Prostate gland (tissue), 2 donors: ENCODE data around the gene TMEM69.

Experiments used
- CTCF ChIP-seq, 4 experiments: fragments of 200-600 bp in 2 of 4; fragments of 450-650 bp in 2 of 4; sonication (generic) in 2 of 4; IDR thresholded peaks; 1 replicate in 3 of 4; 2 replicates in 1 of 4; pipeline ENCODE4 v1.5.1; 2016 to 2019; ENCODE audit warnings: antibody characterized with exemption in 4 of 4, mild to moderate bottlenecking in 2 of 4, moderate library complexity in 2 of 4
- POLR2A ChIP-seq: fragments of 450-650 bp; IDR thresholded peaks from one replicate; pipeline ENCODE4 v1.6.1; 2016; ENCODE audit warnings: antibody characterized with exemption, mild to moderate bottlenecking
- POLR2AphosphoS5 ChIP-seq: sonication (generic); formaldehyde crosslinking; IDR thresholded peaks from one replicate; pipeline ENCODE4 v1.6.1; 2017; ENCODE audit warnings: antibody characterized with exemption

- TF ChIP-seq POLR2A (no peak), CTCF (IDR thresholded peaks at IDR 0.05) (no peak), POLR2AphosphoS5 (no peak)
These were observed 6.8 kb downstream of the TMEM69 start for GRCh38 chr1:45694823-45695222.
